HepG2 (cell line): ENCODE data around the gene PSEN1.

Experiments used
- POLR2AphosphoS5 ChIP-seq: IDR thresholded peaks from 2 replicates; pipeline ENCODE4 v1.6.1; 2012; ENCODE audit warnings: low read depth, low read length
- ZBTB38 ChIP-seq: sonication (generic); formaldehyde crosslinking; IDR thresholded peaks from 2 replicates; pipeline ENCODE4 v1.5.1; 2020; ENCODE audit warnings: mild to moderate bottlenecking, missing genetic modification reagents

- TF ChIP-seq POLR2AphosphoS5 (no peak), ZBTB38 (CRISPR knock-in tag) (no peak)
Observed at GRCh38 chr14:73209953-73210352, 73.6 kb downstream of the PSEN1 start.
